Activated naive CD4-positive, alpha-beta T cell treated with anti-CD3 and anti-CD28 coated beads, Interleukin-2, amount 50 U/mL, for 16 hours (primary cell): ENCODE results near the gene SULT4A1.

Source experiments
- DNase-seq: peaks from one replicate; pipeline ENCODE4 v3.0.0-alpha.2; 2020

SULT4A1 gene

GRCh38 chr22:43859621-43860020, 2.7 kb downstream of the SULT4A1 start:
- DNase-seq, result no peak

GRCh38 chr22:43859176-43859575, 3.1 kb downstream of the SULT4A1 start:
- no peak for DNase-seq

- DNase-seq, result no peak
Measured at GRCh38 chr22:43858156-43858895, 4.0 kb downstream of the SULT4A1 start.

GRCh38 chr22:43857367-43857766, 4.9 kb downstream of the SULT4A1 start:
- no peak for DNase-seq

- DNase-seq, result no peak
Measured at GRCh38 chr22:43855431-43855830, 6.9 kb downstream of the SULT4A1 start.

- DNase-seq, result no peak
Measured at GRCh38 chr22:43854786-43855271, 7.5 kb downstream of the SULT4A1 start.

GRCh38 chr22:43854121-43854785, 8.1 kb downstream of the SULT4A1 start:
- DNase-seq, result no peak

- DNase-seq, result no peak
Measured at GRCh38 chr22:43853328-43853931, 8.9 kb downstream of the SULT4A1 start.

GRCh38 chr22:43852573-43853327, 9.6 kb downstream of the SULT4A1 start:
- no peak for DNase-seq

GRCh38 chr22:43851979-43852307, 10.4 kb downstream of the SULT4A1 start:
- DNase-seq, result no peak

- DNase-seq, result no peak
Measured at GRCh38 chr22:43851058-43851978, 11.0 kb downstream of the SULT4A1 start.

- no peak for DNase-seq
Measured at GRCh38 chr22:43850529-43850928, 11.8 kb downstream of the SULT4A1 start.

- DNase-seq, result no peak
Measured at GRCh38 chr22:43849731-43850130, 12.6 kb downstream of the SULT4A1 start.

- DNase-seq, result no peak
Measured at GRCh38 chr22:43848366-43849171, 13.7 kb downstream of the SULT4A1 start.

GRCh38 chr22:43847376-43848289, 14.7 kb downstream of the SULT4A1 start:
- no peak for DNase-seq

- DNase-seq, result no peak
Measured at GRCh38 chr22:43846966-43847365, 15.3 kb downstream of the SULT4A1 start.

GRCh38 chr22:43845981-43846380, 16.3 kb downstream of the SULT4A1 start:
- DNase-seq, result no peak

- no peak for DNase-seq
Measured at GRCh38 chr22:43844560-43845545, 17.5 kb downstream of the SULT4A1 start.
